Lower lobe of right lung (tissue), 2 donors: ENCODE measurements around the gene MAGEA9. TPM values are rescaled to one million over a fixed set of nuclear protein-coding genes. Genes with fewer than 3 reads are reported as not detected.
A peak's percentile ranks its signal among the peaks of the same experiment; 100 is the strongest.
"Not testable (repeated sequence)": the region's sequence is repeated elsewhere in the genome, so short reads cannot be mapped to it uniquely, and the experiment has no call there.

Experiments used
- ATAC-seq, 2 donors: fragments of 200-7000 bp; cut with Tn5 transposase; one replicate each; pipeline ENCODE4 v1.9.1; 2020 to 2022; ENCODE audit warnings: mild to moderate bottlenecking in 2 of 2, moderate library complexity in 2 of 2
- DNase-seq: peaks from one replicate; pipeline ENCODE4 v3.0.0-alpha.2; 2020
- H3K27ac ChIP-seq: fragments of 200-600 bp; one replicate; pipeline ENCODE4 v1.8.0; 2022
- H3K27me3 ChIP-seq: fragments of 200-600 bp; one replicate; pipeline ENCODE4 v1.8.0; 2022; ENCODE audit warnings: low read depth
- H3K36me3 ChIP-seq: fragments of 200-600 bp; one replicate; pipeline ENCODE4 v1.8.0; 2022; ENCODE audit warnings: mild to moderate bottlenecking
- H3K4me1 ChIP-seq: fragments of 200-600 bp; one replicate; pipeline ENCODE4 v1.8.0; 2022
- H3K4me3 ChIP-seq: fragments of 200-600 bp; one replicate; pipeline ENCODE4 v1.8.0; 2022; ENCODE audit warnings: mild to moderate bottlenecking
- H3K9me3 ChIP-seq: fragments of 200-600 bp; one replicate; pipeline ENCODE4 v1.8.0; 2022
- intact Hi-C: fragments of 100-400 bp; cut with DNase I; formaldehyde crosslinking; loops from one replicate; pipeline ENCODE4 v1.11.0; 2022
- total RNA-seq: library from RNA; stranded (reverse); fragmentation: NEBNext Ultra II Directional; extraction: Animal tissue kit (Norgen Biotek cat#: 25700); gene quantifications from one replicate; pipeline ENCODE4 v1.2.1, GENCODE V29; 2021
- TF ChIP-seq, protein P1 (sequence below): fragments of 200-600 bp; IDR thresholded peaks from one replicate; pipeline ENCODE4 v1.8.0; 2022; ENCODE audit warnings: antibody characterized with exemption, mild to moderate bottlenecking
- donor health status: DM: no; HTN: yes; CAD: no; lungs with severe emphysema.

MAGEA9 gene
- total RNA-seq, 1 donor from 2014 or later: not detected

DNA sequence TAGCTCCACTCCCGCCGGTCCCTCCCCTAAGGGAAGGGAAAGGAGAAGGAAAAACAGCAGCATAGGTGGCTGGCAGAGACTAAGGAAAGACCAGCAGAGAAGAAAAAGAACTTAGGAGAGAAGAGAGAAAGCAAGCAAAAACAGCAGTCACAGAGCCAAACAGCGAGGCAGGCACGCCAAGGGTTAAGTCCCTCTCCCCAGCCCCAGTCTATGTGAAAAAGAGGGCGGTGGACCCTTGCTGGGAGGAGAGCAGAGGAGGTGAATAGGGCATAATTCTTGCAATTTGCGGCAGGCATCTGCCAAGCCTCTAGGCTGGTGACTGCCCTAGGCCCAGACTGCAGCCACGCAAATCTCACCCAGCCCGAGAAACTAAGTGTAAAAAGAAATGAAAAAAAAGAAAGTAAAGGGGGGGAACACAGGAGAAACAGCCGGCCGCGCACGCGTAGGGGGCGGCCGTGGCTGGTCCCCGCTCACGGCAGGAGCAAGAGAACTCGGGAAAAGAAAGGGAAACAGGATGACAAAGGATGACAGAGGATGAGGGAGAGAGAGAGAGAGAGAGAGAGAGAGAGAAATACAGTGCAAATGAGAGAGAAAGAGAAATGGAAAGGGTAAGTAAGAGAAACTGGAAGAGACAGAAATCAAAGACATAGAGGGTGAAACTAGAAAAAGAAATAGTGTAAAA is 48.6 kb downstream of the MAGEA9 start:
- ATAC-seq: peak in 1 of 2 donors; percentile 43
- intact Hi-C loops: no loop called here
- H3K4me3 ChIP-seq: no peak overlapping the region
- no peaks in the 10 kb centered on the region for H3K9me3 ChIP-seq
- no peaks in the 10 kb centered on the region for H3K36me3 ChIP-seq
- no peak for DNase-seq
- TF ChIP-seq, protein P1, sequence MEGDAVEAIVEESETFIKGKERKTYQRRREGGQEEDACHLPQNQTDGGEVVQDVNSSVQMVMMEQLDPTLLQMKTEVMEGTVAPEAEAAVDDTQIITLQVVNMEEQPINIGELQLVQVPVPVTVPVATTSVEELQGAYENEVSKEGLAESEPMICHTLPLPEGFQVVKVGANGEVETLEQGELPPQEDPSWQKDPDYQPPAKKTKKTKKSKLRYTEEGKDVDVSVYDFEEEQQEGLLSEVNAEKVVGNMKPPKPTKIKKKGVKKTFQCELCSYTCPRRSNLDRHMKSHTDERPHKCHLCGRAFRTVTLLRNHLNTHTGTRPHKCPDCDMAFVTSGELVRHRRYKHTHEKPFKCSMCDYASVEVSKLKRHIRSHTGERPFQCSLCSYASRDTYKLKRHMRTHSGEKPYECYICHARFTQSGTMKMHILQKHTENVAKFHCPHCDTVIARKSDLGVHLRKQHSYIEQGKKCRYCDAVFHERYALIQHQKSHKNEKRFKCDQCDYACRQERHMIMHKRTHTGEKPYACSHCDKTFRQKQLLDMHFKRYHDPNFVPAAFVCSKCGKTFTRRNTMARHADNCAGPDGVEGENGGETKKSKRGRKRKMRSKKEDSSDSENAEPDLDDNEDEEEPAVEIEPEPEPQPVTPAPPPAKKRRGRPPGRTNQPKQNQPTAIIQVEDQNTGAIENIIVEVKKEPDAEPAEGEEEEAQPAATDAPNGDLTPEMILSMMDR: no peak
- no peaks in the 10 kb centered on the region for H3K27me3 ChIP-seq
- H3K27ac ChIP-seq: no peak overlapping the region
- H3K4me1 ChIP-seq: no peaks in the 10 kb centered on the region

DNA sequence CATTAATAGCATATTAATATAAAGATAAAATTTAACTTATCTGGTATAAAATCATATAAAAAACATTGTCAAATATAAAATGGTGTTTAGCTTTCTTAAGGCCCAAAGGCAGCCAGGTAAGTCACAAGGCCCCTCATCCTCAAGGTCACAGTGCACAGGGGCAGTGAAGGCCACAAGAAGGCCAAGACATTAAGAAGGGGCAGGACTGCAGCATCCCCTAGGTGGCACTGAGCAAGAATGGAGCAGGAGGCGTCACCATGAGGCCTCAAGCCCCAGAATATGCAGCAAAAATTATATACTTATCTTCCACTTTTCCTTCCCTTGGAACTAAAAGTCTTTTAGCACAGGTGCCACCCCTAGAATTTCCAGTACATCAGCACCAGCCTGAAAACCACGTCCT is 49.7 kb downstream of the MAGEA9 start:
- DNase-seq: no peak
- Histone ChIP-seq H3K27me3 (no peaks in the 10 kb centered on the region), H3K4me3 (no peak overlapping the region), H3K27ac (no peak overlapping the region), H3K4me1 (no peaks in the 10 kb centered on the region), H3K36me3 (no peaks in the 10 kb centered on the region), H3K9me3 (no peaks in the 10 kb centered on the region)
- intact Hi-C loops: no loop called here
- TF ChIP-seq, protein P1: no peak
- ATAC-seq: no peak

DNA sequence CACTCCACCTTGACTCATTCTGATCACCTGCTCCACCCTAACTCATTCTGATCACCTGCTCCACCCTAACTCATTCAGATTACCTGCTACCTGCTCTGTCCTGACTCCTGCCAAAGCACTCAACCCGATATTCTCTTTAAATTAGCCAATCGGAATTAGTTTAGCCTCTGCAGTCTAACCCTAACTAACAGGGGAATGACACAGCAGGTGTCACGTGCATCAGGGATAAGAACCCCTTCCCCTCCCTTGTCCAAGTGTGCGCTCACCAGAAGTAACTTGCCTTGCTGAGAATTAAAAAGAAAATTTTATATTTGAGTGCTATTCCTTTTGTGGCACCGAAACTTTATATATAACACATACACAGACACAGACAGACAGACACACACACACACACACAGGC is 55.0 kb downstream of the MAGEA9 start:
- H3K4me3 ChIP-seq, DNase-seq, H3K36me3 ChIP-seq, H3K9me3 ChIP-seq, H3K27ac ChIP-seq, H3K27me3 ChIP-seq, ATAC-seq, H3K4me1 ChIP-seq, intact Hi-C loops: not testable (repeated sequence)

DNA sequence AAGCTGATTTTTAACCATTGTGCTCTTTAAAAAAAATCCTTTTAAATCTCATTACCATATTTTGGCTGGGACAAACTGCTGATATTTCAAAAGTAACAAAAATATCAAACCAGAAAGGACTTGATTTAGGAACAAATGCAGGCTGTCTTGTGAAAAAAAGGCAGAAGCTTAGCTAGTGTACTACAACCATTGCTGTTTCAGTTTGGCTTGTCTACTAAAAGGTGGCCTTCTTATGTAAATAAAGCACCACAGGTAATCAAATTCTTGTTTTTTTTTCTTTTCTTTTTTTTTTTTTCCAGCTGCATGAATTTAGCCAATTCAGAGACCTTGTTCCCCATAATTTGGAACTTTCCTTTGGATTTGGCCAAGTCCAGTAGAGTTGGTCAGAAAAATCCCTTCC is 55.4 kb downstream of the MAGEA9 start:
- Histone ChIP-seq H3K9me3 (no peaks in the 10 kb centered on the region), H3K4me3 (no peak overlapping the region), H3K4me1 (no peaks in the 10 kb centered on the region), H3K27ac (no peak overlapping the region), H3K36me3 (no peaks in the 10 kb centered on the region), H3K27me3 (no peaks in the 10 kb centered on the region)
- TF ChIP-seq, protein P1: no peak
- no peak for ATAC-seq
- intact Hi-C loops: no loop called here
- no peak for DNase-seq

Other genes starting within 250 kb of the MAGEA9 start
- gene EOLA1, start 240.9 kb upstream of the MAGEA9 start, total RNA-seq: 19.8 TPM
- gene HSFX3, start 232.0 kb upstream of the MAGEA9 start, total RNA-seq: not detected
- gene MAGEA9B, start 194.5 kb upstream of the MAGEA9 start, total RNA-seq: not detected
- gene HSFX2, start 186.6 kb upstream of the MAGEA9 start, total RNA-seq: not detected
- 19.9 TPM for gene TMEM185A, start 150.1 kb upstream of the MAGEA9 start, total RNA-seq
- gene MAGEA11, start 69.9 kb upstream of the MAGEA9 start, total RNA-seq: not detected
- 2.2 TPM for gene HSFX1, start 7.9 kb upstream of the MAGEA9 start, total RNA-seq
- gene MAGEA8, start 99.3 kb downstream of the MAGEA9 start, total RNA-seq: not detected
- not detected for gene HSFX4, start 147.6 kb downstream of the MAGEA9 start, total RNA-seq
- 21.7 TPM for gene EOLA2, start 156.6 kb downstream of the MAGEA9 start, total RNA-seq